ENCODE data around the gene HMCN2.
A peak's percentile ranks its signal among the peaks of the same experiment; 100 is the strongest.
"Not testable (repeated sequence)": the region's sequence is repeated elsewhere in the genome, so short reads cannot be mapped to it uniquely, and the experiment has no call there.

The HMCN2 gene

DNA sequence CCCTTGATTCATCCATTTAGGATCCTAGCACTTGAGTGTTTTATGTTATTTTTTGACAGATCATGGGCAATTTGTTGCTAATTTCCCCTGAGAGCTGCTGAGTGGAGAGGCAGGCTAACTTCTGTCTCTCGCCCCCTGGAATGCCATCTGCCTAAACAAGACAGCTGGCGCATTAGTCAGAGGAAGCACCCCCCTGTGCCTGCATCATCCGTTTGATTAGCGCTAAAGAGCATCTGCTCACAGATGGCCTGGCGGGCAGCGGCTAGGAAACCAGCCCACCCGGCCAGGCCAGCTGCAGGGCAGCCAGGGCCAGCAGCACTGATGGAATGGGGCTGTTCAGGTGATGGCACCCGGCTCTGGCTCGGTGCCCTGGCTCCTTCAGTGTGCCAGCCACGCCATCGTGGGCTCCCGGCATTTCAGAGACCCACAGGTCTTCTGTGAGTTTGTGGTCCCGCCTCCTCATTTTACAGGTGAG, 156.3 kb downstream of the HMCN2 start:
- no peak for DNase-seq

DNA sequence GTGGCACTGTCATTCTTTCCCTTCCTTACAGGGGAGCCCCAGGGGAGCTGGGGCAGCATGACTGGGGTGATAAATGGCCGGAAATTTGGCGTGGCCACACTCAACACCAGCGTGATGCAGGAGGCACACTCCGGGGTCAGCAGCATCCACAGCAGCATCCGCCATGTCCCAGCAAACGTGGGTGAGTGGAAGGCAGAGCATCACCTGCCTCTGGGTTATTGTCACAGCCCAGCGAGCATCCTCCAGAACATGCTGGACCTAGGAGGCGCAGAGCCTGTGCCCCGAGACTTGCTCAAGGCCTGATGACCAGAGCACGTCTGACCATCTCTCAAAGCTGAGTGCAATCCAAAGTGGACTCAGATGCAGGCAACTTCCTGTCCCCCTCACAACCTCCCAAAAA, 157.0 kb downstream of the HMCN2 start:
- DNase-seq, result no peak

DNA sequence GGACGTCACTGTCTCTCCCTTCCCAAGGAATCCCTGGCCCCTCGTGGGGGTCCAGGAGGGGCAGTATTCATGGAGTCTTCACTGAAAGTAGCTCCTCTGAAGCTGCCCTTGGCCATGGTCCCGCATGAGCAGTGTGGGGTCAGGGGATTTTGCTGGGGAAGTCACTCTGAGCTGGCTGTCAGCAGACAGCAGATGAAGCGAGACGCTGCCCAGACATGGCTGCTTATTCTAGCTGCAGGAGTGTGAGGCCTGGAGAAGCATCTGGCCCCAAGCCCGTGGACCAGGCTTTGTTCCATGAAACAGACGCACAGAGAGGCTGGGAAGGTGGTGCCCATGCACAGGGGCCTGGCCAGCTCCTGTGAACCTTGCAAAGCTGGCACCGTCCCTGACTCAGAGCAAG, 157.7 kb downstream of the HMCN2 start:
- no peak for DNase-seq

DNA sequence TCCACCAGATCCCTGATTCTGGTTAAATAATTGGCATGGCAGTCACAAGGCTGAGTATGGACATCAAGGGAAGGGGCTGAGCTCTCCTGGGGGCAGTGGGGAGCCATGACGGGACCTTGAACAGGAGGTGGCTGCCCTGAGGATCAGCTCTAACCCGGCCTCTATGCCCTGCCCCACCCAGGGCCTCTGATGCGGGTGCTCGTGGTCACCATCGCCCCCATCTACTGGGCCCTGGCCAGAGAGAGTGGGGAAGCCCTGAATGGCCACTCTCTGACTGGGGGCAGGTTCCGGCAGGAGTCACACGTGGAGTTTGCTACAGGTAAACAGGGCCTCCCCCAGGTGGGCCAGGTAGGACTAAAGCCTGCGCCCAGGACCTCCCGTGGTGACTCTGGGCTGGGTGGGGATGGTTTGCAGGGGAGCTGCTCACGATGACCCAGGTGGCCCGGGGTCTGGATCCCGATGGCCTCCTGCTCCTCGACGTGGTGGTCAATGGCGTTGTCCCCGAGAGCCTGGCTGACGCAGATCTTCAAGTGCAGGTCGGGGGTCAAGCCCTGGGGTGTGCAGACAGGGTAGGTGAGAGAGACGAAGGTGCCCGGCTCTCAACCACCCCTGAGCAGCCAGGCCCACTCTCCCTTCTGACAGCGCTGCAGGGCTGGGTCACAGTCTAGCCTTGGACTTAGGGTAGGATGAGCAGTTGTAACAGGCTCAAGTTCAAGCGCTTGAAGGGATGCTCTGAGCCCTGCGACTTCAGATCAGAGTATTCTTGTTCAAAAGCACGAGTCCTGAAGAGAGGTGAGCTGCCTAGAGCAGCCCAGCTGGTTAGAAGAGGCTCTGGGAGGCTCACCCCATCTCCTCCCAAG, 159.3 kb downstream of the HMCN2 start:
- DNase-seq, result no peak

DNA sequence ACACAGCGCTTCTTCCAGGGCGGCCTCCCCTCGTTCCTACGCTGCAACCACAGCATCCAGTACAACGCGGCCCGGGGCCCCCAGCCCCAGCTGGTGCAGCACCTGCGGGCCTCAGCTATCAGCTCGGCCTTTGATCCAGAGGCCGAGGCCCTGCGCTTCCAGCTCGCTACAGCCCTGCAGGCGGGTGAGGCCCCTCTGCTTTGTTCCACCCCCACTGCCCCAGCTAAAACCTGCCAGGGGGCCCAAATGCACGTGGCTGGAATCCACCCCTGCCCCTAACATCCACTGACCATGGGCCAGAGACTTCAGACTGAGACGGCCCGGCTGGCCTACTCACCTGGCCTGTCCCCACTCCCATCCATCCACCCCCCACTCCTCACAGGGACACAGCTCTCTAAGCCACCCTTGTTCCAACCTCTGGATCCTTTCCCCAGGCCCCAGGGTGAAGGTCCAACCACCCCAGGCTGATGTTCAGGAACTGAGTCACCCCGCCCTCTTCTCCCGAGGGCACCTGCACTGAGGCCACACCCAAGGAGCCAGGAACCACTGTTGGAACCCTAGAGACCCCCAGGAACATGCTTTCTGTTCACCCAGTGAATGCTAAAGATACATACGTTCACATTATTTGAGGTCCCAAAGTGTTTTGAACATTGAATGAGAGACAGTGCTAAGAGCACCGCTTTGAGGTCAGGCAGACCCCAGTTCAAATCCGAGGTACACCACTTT, 160.3 kb downstream of the HMCN2 start:
- DNase-seq, result no peak

DNA sequence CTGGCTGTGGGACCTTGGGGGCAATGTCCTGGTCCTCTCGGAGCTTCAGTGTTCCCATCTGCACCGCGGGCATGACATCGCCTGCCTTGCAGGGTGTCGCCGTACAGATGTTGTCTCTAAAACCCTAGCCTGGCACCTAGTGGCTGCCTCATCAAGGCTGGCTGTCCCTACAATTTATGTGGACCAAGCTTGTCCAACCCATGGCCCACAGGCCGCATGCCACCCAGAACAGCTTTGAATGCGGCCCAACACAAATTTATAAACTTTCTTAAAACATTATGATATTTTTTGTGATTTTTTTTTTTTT, 160.9 kb downstream of the HMCN2 start:
- DNase-seq, result no peak

DNA sequence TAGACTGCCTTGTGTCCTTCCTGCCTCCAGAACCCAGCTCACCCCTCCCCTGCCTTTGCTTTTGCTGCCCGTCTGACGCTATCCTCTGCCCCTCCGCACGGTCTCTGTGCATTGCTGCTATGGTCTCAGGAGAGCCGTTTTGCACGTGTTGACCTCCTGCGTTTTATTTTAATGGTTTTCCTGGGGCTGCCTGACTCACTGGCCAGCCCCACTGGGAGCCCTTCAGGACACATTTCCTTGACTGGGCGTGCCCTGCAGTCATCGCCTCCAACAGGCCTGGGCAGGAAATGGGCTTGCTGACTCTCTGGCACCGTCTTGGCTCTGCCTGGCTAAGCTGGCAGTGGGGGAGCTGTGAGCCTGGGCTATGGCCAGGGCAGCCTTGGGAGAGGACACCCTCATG, 161.3 kb downstream of the HMCN2 start:
- no peak for DNase-seq

DNA sequence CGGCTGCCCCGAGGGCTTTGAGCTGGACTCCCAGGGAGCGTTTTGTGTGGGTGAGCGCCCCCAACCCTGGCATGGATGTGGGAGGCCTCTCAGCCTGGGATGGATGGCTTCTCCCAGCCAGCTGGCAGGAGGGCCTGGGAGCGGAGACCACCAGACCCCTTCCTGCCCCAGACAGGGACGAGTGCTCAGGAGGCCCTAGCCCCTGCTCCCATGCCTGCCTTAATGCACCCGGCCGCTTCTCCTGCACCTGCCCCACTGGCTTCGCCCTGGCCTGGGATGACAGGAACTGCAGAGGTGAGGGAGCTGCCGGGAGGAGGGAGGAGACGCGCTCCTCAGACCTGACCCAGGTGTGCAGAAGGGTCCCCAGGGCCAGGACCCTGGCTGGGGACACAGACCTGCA, 161.8 kb downstream of the HMCN2 start:
- DNase-seq, result no peak

DNA sequence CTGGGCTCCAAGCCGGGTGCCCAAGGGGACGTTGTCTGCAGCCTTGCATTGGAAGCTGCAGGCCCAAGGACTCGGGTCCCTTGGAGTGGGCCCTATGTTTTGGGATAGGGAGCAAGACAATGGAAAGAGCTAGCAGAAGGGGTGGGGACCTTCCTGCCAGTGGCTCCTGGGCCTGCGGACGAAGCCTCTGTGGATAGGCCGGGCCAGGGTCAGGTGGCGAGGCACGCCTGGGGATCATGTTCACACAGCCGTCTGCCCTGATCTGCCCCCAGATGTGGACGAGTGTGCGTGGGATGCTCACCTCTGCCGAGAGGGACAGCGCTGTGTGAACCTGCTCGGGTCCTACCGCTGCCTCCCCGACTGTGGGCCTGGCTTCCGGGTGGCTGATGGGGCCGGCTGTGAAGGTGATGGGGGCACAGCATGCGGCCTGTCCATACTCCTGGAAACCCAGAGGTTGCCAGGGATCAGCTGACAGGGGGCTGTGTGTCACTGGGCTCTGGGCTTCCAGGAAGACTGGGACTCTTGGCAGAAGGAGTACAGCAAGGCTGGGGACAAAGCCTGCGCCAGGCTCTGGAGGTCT, 162.6 kb downstream of the HMCN2 start:
- no peak for DNase-seq

DNA sequence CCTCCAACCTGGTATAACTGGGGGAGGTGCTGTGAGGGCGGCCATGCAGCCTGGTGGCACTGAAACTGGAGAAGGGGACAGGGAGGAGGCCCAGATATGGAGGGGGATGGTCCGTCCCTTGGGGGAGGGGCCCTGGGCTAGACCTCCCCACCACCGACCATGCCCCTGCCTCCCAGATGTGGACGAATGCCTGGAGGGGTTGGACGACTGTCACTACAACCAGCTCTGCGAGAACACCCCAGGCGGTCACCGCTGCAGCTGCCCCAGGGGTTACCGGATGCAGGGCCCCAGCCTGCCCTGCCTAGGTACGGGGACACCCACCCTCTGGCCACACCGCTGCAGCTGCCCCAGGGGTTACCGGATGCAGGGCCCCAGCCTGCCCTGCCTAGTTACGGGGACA, 163.8 kb downstream of the HMCN2 start:
- no peak for DNase-seq

DNA sequence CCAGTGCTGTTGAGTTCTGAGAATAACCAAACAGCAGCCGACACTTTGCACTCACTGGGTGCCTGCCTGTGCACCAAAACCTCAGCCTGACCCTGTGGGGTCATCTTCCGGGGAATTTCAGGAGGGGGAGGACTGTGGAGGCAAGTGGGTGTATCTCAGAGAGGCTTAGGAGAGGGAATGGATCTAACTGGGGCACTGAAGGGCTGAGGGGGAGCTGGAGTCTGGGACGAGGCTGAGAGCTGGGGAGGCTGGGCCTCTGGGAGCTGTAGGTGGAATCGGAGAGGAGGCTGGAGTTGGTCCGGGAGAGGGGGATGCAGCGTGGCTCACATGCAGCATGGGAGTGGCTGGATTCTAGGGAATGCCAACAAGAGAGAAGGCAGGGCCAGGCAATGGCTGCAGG, 164.3 kb downstream of the HMCN2 start:
- DNase-seq, result no peak

DNA sequence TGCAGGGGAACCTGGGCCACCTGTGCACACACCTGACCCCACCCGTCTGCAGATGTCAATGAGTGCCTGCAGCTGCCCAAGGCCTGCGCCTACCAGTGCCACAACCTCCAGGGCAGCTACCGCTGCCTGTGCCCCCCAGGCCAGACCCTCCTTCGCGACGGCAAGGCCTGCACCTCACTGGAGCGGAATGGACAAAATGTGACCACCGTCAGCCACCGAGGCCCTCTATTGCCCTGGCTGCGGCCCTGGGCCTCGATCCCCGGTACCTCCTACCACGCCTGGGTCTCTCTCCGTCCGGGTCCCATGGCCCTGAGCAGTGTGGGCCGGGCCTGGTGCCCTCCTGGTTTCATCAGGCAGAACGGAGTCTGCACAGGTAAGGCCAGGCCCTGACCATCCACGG, 164.7 kb downstream of the HMCN2 start:
- no peak for DNase-seq

DNA sequence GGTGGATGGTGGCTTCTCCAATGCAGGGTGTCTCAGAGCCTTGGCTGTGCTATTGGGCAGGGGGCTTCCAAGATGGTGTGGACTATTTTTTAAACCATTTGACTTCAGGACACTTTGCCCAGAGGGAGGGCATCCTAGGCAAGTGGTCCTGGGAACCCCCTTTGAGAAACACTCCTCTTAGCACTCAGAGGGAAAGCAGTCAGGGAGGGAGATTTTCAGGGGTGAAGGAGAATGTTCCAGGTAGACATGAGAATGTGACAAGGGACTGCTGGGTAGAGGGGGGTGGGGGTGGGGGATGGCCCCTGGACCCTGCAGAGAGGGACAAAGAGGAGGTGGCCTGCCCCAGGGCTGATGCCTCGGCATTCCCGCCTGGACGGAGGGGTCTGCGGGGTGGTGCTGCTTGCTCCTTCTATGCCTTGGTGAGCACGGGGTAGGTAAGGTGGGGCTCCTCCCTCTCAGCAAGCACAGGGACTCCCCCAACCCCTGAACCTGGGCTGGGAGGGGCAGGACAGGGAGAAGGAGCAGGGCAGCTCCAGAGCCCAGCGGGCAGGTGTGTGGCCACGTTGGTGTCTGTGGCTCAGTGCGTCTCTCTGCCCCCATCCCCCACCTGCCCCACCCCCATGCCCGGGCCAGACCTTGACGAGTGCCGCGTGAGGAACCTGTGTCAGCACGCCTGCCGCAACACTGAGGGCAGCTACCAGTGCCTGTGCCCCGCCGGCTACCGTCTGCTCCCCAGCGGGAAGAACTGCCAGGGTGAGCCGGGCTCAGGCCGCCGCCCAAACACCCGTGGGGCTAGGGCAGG, 165.4 kb downstream of the HMCN2 start:
- DNase-seq, result no peak

DNA sequence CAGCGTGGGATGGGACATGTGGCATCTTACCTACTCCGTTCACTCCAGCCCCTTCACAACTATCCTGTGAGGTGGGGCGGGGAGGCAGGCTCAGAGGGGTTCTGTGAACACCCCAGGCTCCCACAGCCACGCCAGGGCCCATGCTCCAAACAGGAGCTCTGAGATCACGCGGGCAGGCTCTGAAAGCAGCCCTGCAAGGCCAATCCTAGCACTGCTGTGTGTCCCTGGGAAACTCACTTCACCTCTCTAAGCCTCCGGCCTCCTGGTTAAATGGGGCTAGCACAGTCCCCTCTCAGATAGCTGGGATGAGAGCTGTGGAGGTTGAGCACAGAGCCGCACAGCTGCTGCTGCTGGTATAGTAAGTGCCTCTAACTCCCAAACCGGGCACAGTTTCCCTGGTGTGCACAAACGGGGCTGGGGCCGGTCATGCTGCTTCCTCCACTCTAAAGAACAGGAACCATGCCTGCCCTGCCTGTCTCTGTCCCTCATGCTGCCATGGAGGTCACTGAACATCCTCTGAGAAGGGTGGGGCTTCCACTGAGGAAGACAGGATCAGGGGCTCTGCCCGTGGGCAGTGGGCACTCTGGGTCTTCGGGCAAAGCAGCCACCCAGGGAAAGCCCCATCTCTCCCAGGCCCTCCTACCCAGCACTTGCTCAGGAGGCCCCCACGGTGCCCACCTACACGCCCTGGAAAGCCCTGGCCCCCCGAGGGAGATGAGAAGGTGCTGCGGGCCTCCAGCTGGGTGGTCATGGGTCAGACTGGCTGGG, 166.2 kb downstream of the HMCN2 start:
- no peak for DNase-seq

DNA sequence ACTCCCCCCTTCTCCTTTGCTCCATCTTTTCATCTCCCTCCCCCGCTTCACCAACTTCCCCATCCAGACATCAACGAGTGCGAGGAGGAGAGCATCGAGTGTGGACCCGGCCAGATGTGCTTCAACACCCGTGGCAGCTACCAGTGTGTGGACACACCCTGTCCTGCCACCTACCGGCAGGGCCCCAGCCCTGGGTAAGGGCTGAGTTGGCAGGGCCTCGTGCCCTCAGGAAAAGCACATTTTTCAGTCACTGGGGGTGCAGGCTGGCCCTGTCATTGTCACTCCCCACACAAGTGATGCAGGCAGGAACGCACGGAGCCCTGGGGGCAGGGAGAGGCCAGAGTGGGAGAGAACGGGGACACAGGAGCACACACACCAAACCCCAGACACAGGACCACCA, 166.8 kb downstream of the HMCN2 start:
- DNase-seq, result no peak

DNA sequence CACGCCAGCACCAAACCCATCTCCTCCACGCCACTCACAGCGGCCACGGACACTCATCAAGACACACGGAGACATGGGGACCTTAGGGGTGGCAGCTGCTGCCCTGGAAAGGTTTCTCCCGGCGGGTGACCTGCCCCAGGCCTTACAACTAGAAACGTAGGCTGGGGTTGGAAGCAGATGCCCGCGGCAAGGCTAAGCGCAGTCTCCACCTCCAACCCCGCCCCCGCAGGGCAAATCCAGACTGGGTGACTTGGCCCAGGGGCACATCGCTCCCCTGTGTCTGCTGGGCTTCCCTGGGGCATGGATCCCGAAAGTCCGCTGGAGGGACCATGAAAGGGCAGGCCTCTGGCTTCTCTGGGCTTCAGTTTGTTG, 167.2 kb downstream of the HMCN2 start:
- DNase-seq, result peak in 1 of 2 donors; percentile 14

DNA sequence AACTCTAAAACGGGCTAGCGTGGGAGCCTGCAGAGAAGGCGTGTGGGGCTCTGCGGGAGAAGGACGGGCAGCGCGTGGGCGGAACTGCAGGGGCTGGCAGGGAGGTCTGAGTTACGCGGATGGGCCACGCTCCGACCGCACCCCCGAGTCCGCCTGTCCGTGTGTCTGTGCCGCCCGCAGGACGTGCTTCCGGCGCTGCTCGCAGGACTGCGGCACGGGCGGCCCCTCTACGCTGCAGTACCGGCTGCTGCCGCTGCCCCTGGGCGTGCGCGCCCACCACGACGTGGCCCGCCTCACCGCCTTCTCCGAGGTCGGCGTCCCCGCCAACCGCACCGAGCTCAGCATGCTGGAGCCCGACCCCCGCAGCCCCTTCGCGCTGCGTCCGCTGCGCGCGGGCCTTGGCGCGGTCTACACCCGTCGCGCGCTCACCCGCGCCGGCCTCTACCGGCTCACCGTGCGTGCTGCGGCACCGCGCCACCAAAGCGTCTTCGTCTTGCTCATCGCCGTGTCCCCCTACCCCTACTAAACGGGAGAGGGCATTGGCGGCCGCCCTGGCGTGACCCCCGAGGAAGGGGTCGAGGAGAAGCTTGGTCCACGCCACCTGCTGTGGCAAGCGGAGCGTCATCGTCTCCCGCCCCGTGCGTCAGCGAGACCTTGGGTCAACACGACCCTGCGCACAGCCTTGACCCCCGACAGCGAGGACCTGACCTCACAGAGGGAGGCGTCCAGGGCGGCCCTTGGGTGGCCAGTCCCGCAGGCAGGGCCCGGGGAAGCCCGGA, 167.8 kb downstream of the HMCN2 start:
- DNase-seq, result peak; percentile 35 to 63

DNA sequence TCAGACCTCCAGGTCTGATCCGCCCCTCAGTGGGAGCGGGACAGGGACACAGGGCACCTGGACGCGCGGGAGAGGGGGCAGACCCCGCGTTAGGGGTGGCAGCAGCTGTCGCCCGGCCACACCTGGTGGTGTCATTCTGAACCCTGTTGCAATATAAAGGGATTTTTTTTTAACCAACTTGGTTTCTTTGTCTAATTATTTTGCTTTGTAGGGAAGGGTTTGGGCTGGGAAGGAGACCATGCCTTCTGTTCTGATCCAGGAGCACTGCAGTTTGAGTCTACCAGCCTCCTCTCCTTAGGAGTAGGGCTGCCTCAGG, 168.3 kb downstream of the HMCN2 start:
- DNase-seq, result no peak

DNA sequence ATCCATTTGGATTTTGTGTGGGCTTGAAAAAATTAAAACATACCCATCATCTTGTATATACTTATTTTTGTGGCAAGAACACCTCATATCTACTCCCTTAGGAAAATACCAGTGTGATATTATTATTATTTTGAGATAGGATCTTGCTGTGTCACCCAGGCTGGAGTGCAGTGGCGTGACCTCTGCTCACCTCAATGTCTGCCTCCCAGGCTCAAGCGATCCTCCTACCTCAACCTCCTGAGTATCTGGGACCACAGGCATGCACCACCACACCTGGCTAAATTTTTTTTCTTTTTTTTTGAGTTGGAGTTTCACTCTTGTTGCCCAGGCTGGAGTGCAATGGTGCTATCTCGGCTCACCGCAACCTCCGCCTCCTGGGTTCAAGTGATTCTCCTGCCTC, 169.1 kb downstream of the HMCN2 start:
- DNase-seq, result not testable (repeated sequence)

DNA sequence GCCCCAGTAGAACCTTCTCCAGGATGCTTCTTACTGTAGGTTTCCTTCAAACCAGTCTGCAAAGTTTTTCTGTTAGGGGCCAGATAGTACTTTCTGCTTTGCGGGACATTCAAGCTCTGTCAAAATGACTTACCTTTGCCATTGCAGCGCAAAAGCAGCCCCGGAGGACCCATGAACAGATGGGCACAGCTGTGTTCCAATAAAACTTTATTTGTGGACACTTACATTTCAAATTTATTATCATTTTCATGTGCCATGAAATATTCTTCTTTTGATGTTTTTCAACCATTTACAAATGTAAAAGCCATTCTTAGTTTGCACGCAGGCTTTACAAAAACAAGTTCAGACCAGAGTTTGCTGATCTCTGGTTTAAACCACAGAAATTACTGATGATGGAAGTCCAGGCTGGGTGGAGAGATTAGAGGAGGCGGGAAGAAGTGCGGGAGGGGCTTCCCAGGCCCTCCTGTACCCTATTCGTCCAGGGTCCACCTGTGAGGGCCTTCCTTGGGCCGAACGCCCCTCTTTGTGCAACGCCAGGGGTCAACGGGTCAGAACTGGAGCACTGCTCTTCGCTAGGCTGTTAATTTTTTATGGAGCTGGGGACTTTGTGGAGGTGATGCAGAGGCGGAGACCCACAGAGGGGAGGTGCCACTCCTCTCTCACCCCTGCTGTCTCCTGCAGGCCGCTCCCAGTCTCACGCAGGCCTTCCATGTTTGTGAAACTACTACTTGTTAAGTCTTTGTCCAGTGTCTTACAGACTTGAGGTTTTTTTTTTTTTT, 171.6 kb downstream of the HMCN2 start:
- DNase-seq, result no peak

DNA sequence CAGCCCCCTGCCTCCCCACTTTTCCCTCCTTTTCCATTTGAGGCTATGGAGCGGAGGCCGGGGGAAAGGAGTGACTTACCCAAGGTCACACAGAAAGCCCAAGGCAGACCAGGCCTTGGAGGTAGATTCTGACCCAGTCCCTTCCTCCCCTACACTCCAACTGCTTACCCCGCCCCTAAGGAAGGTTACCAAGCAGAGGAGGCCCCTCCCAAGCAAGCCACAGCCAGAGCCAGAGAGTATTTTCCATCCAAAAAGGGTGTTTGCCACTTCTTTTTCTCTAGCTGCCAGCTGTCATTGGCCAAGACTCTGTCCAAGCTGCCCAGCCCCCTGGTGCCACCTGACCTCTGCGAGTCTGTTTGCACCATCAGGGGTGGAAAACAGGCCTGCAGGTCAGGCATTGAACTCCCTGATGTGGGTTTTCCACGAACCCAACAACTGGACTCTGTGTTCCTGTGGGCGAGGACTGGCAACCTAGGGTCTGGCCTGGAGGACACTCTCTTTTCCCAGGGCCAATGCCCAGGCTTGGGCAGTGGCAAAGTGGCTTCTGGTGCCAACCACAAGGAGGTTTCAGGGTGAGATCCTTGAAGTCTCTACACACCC, 172.9 kb downstream of the HMCN2 start:
- no peak for DNase-seq
